Measurements from ENCODE around the gene COG3. TPM values are rescaled to one million over a fixed set of nuclear protein-coding genes. Genes with fewer than 3 reads are reported as not detected.
A peak's percentile ranks its signal among the peaks of the same experiment; 100 is the strongest.

The COG3 gene
- total and polyA plus RNA-seq, 2 of the 13 experiments (the other 11 are each of a cell fraction or from before 2014, with no cell fraction given): 37.8 to 47.5 TPM

GRCh38 chr13:45433381-45433790, 31.4 kb upstream of the COG3 start (continued):
- TF ChIP-seq RERE (CRISPR knock-in tag; IDR thresholded peaks at IDR 0.05; ENCODE audit: low read depth) (no peak), ZHX2 (IDR thresholded peaks at IDR 0.05; ENCODE audit: low read depth) (no peak), ZHX2 (CRISPR knock-in tag; IDR thresholded peaks at IDR 0.05; ENCODE audit: borderline replicate concordance) (no peak), E2F2 (CRISPR knock-in tag; IDR thresholded peaks at IDR 0.05; ENCODE audit: borderline replicate concordance) (no peak), SETDB1 (CRISPR knock-in tag; IDR thresholded peaks at IDR 0.05; ENCODE audit: borderline replicate concordance) (no peak), ZBTB10 (CRISPR knock-in tag; IDR thresholded peaks at IDR 0.05; ENCODE audit: borderline replicate concordance) (no peak), PHF8 (CRISPR knock-in tag; IDR thresholded peaks at IDR 0.05) (0 out of 2 replicates have a peak, but pooled peaks have one; percentile 25), RARA (CRISPR knock-in tag; IDR thresholded peaks at IDR 0.05) (peak; percentile 46), PRDM10 (CRISPR knock-in tag; IDR thresholded peaks at IDR 0.05; ENCODE audit: low read depth) (no peak)
